DMS79 (cell line): ENCODE measurements around the gene NCR1.
"Not testable (repeated sequence)": the region's sequence is repeated elsewhere in the genome, so short reads cannot be mapped to it uniquely, and the experiment has no call there.

Source experiments
- DNase-seq: peaks from one replicate; lab custom pipeline; 2025; lab: John Stamatoyannopoulos, UW

NCR1 gene

DNA sequence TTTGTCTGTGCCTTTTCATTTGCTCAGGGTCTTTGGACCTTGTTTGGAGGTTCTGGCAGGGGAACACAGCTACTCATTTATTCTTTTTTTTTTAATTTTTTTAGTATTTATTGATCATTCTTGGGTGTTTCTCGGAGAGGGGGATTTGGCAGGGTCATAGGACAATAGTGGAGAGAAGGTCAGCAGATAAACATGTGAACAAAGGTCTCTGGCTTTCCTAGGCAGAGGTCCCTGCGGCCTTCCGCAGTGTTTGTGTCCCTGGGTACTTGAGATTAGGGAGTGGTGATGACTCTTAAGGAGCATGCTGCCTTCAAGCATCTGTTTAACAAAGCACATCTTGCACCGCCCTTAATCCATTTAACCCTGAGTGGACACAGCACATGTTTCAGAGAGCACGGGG lies 2.0 kb downstream of the NCR1 start:
- DNase-seq: not testable (repeated sequence)

DNA sequence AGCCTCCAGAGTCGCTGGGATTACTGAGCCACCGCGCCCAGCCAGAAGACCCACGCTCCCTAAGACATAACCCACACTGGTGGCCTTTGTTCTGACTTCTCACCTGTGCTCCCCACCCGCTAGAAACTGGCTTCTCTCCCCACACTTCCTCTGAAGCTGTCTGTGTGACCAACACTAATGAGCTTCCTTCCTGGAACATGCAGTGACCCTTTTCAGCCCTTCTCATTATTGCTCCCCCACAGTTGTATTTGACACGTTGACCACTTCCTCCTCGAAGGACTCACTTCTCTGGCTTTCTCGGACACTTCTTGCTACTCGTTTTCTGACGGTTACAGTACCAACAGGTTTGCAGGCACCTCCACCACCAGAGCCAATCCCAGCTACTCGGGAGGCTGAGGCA lies 10.9 kb downstream of the NCR1 start:
- DNase-seq: no peak

DNA sequence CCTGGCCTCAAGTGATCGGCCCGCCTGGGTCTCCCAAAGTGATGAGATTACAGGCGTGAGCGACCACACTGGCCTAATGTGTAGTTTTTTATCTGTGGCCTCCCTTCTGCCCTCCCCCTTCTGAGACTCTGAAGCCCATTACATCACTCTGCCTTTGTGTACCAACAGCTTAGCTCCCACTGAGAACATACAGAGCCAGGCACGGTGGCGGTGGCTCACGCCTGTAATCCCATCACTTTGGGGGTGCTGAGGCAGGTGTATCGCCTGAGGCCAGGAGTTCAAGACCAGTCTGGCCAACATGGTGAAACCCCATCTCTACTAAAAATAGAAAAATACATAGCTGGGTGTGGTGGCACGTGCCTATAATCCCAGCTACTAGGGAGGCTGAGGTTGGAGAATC lies 12.6 kb downstream of the NCR1 start:
- no peak for DNase-seq

DNA sequence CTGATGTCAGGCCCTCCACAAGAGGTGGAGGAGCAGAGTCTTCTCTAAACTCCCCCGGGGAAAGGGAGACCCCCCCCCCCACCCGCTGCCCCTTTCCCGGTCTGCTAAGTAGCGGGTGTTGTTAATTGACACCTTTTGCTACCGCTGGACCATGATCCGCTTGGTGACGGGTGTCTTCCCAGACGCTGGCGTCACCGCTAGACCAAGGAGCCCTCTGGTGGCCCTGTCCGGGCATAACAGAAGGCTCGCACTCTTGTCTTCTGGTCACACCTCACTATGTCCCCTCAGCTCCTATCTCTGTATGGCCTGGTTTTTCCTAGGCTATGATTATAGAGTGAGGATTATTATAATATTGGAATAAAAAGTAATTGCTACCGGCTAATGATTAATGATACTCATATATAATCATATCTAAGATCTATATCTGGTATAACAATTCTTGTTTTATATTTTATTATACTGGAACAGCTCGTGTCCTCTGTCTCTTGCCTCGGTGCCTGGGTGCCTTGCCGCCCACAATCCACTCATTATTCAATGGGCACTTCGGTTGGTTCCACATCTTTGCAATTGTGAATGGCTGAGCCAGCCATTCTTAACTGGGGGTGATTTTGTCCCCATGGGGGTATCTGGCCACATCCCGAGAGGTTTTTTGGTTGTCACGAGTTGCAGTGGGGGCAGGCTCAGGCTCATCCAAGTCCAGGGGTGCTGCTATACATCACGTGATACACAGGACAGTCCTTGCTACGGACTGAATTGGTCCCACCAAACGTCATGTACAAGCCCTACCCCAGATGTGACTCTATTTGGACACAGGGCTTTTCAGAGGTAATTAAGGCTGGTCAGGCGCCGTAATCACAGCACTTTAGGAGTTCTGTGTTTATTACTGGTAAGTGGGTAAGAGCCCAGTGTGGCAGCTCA lies 14.0 kb downstream of the NCR1 start:
- not testable (repeated sequence) for DNase-seq

DNA sequence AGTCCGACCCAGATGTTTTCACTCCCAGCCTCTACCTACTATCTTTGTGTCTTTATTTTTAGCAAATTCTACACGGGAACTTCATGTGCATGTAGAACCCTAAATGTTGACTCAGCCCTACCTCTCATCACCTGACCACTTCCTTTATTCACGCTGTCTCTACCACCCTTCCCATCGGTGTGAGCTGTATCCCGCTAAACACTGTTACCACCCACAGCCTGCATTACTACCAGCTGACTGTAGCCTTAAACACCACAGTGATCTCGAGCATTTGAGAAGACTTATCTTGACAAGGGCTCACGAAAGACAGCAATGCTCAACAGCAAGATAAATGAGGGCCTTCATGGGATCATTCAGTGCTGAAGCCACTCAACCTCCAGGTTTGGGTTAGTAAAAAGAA lies 15.1 kb downstream of the NCR1 start:
- no peak for DNase-seq

DNA sequence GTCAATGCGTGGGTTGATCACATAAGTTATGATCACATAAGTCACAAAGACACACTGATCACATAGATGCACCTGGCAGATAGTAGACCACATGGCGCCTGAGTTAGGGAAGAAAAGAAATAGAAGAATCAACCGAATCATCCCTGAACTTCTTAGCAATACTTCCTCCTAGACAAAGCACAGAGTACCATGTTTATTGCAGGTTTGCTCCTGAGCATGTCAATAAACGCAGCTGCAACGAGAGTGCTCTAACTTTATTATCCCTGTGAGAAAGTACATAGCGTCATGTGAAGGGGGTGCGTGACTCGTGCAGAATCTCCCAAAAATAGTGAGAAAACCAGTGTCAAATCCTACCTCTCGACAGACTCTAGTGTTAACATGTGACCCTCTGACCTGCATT lies 17.3 kb downstream of the NCR1 start:
- DNase-seq: no peak

DNA sequence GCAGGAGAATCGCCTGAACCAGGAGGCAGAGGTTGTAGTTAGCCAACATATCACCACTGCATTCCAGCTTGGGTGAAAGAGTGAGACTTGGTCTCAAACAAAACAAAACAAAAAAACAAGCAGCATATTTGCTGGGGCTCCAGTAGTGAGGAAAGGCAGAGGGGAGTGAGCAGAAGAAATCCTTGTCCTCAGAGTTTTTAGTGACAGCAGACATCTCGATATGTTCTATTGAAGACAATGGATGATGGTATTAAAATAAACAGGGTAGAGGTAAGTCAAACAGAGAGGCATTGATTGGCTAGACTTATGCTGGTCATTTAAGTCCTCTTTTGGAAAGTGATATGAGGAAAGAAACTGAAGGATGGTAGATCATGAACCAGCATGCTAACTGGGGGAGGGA lies 22.4 kb downstream of the NCR1 start:
- no peak for DNase-seq

DNA sequence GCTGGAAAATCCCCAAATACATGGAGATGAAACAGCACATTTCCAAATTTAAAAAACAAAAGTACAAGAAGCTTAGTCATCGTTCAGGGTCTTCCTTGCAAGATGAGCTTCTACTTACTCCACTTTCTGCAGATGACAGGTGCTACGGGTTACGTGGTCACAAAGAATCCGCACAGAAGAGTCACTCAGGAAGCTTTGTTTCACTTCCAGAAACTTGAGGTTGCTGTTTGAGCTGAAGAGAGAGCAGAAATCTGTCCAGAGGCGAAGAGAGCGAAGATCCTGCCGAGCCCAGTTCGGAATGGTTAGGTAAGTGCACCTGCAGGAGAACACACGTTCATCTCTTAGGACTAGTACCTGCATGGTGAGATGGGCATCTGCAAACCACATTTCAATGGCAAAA lies 32.0 kb downstream of the NCR1 start:
- DNase-seq: no peak

DNA sequence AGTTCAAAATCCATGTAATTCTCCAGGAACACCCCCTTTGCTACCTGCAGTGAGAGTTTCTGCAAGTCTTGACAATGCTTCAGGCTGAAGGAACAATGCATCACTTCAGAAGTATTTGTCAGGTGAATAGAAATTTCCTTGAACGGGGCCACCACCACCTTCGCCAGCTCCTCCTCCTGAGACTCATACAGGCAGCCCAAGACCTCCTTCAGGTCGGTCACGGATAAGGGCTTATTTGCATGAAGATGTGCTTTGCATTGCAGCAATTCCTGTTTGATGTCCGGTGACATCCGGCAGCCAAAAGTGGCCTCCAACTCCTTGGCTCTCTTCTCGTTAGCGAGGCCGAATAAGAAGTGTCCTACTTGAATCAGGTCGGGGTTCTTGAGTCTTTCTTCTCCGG lies 33.0 kb downstream of the NCR1 start:
- no peak for DNase-seq

DNA sequence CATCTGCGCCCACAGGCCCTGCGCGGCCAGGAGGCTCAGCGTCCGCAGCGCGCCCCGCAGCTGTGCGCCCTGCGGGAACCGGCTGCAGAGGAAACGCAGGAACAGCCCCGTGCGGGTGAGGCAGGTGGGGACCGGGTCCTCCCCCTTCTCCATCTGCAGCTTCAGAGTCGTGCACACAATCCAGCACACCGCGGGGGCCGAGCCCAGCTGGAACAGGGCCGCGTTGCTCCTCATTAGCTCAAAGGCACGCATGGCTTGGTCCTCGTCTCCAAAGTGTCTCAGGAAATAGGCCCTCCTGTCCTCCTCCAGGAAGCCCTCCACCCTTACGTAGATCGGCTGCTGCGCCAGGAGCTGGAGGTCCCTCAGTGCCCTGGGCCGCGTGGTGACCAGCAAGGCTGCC lies 33.6 kb downstream of the NCR1 start:
- not testable (repeated sequence) for DNase-seq

DNA sequence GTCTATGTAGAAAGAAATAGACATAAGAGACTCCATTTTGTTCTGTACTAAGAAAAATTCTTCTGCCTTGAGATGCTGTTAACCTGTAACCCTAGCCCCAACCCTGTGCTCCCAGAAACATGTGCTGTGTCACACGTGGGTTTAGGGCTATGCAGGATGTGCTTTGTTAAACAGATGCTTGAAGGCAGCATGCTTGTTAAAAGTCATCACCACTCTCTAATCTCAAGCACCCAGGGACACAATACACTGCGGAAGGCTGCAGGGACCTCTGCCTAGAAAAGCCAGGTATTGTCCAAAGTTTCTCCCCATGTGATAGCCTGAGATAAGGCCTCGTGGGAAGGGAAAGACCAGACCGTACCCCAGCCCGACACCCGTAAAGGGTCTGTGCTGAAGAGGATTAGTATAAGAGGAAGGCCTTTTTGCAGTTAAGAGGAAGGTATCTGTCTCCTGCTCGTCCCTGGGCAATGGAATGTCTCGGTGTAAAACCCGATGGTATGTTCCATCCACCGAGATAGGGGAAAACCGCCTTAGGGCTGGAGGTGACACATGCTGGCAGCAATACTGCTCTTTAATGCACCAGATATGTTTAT lies 37.9 kb downstream of the NCR1 start:
- not testable (repeated sequence) for DNase-seq

DNA sequence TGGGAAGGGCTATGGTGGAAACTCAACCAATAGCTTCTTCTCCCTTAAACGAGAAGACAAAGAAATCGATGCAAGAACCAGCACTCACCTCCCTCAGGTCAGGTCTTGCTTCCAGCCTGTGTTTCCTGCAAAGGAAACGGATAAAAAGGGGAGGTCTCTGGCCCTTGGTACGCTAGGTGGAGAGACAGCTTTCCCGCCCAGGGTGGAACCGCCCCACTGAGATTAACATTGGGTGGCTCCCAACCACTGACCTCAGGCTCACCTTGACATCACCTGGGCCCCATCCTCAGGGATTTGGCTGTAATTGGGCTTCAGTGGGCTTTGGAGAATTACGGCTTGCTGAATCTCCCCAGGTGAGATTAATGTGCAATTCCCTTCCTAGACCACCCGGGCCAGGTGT lies 41.4 kb downstream of the NCR1 start, which contains the start of gene NLRP7:
NLRP7 (minus strand) TSS at position 150 of the 400 bp plus-strand sequence.
- no peak for DNase-seq

DNA sequence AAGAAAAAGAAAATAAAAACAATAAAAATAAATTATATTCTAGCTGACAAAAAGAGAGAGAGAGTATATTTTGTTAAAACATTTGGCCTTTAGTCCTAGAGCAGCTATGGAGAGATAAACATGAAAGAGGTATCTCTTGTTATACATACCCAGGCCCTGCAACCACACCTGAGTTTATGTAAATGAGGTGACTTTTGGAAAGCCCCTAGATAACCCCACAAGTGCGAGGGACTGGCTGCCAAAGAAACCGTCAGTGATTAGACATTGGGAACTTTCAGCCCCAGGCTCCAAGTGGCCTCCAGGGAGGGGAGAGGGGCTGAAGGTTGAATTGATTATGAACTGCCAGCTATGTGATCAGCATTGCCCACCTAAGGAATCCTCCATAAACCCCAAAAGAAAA lies 43.5 kb downstream of the NCR1 start:
- no peak for DNase-seq

DNA sequence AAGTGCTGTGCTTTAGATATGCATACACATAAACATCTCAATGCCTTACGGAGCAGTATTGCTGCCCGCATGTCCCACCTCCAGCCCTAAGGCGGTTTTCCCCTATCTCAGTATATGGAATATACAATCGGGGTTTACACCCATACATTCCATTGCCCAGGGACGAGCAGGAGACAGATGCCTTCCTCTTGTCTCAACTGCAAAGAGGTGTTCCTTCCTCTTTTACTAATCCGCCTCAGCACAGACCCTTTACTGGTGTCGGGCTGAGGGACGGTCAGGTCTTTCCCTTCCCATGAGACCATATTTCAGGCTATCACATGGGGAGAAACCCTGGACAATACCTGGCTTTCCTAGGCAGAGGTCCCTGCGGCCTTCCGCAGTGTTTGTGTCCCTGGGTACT lies 44.6 kb downstream of the NCR1 start:
- DNase-seq: not testable (repeated sequence)

DNA sequence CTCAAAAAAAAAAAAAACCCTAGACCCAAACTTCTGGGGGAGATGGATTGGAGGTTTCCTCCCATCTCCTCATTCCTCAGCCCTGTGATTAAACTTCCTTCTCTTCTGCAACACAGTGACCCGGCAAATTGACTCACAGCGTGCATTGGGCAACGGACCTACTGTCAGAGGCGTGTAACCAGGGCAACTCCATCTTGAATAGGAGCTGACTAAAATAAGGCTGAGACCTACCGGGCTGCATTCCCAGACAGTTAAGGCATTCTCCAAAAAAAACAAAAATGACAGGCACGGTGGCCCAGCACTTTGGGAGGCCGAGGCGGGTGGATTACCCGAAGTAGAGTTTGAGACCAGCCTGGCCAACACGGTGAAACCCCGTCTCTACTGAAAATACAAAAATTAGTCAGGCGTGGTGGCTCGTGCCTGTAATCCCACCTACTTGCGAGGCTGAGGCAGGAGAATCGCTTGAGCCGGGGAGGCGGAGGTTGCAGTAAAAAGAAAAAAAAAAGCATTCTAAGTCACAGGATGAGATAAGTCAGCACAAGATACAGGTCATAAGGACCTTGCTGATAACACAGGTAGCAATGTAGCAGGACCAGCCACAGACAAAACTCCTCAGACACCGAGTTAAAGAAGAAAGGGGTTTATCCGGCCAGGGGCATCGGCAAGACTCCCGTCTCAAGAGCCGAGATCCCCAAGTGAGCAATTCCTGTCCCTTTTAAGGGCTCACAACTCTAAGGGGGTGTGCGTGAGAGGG lies 46.8 kb downstream of the NCR1 start:
- no peak for DNase-seq

DNA sequence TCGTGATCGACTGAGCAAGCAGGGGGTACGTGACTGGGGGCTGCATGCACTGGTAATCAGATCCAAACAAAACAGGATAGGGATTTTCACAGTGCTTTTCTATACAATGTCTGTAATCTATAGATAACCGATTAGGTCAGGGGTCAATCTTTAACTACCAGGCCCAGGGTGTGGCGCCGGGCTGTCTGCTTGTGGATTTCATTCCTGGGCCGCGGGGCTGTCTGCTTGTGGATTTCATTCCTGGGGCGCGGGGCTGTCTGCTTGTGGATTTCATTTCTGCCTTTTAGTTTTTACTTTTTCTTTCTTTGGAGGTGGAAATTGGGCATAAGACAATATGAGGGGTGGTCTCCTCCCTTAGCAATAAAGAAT lies 47.4 kb downstream of the NCR1 start:
- not testable (repeated sequence) for DNase-seq

DNA sequence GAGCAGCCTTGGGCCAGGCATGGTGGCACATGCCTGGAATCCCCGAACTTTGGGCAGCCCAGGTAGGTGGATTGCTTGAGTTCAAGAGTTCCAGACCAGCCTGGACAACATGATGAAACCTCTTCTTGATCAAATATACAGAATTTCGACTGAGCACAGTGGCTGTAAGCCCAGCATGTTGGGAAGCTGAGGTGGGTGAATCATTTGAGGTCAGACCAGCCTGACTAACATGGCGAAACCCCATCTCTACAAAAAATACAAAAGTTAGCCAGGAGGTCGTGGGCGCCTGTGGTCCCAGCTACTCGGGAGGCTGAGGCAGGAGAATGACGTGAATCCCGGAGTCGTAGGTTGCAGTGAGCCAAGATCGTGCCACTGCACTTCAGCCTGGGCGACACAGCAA lies 49.4 kb downstream of the NCR1 start:
- DNase-seq: no peak

DNA sequence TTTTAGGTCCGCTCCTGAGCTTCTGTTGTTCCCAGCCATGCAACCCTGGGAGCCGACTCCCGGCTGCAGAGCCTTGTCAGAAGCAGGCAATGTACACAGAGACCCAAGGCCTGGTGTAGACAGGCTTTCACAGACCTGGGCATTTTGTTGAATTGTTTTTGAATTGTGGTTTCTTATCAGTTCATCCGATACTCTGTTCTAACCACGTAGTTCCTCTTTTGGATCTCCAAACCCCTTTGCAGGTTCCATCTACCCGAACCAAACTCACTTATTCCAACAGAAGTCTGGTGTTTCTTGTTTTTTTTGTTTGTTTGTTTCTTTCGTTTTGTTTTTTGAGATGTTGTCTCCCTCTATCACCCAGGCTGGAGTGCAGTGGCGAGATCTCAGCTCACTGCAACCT lies 53.9 kb downstream of the NCR1 start:
- DNase-seq: no peak
